Measurements from ENCODE around the gene WEE2.
"Not testable (repeated sequence)": the region's sequence is repeated elsewhere in the genome, so short reads cannot be mapped to it uniquely, and the experiment has no call there.

WEE2 gene

GRCh38 chr7:141689072-141689825 lies 18.9 kb upstream of the WEE2 start:
- not testable (repeated sequence) for H3K36me3 ChIP-seq (ENCODE audit: control insufficient read depth, insufficient read depth, low read length); H3K27me3 ChIP-seq (replicated peaks; ENCODE audit: control insufficient read depth, insufficient read depth, low read length, poor library complexity, severe bottlenecking); H3K4me1 ChIP-seq (ENCODE audit: control insufficient read depth, insufficient read depth, low read length, poor library complexity, severe bottlenecking); H3K4me3 ChIP-seq (ENCODE audit: insufficient read depth, low read depth, low read length, poor library complexity, severe bottlenecking); DNase-seq; H3K9me3 ChIP-seq (ENCODE audit: control insufficient read depth, low read length); H3K27ac ChIP-seq (ENCODE audit: insufficient read depth, low read length, poor library complexity, severe bottlenecking)

GRCh38 chr7:141691540-141691939 lies 16.6 kb upstream of the WEE2 start:
- Histone ChIP-seq H3K27ac (ENCODE audit: insufficient read depth, low read length, poor library complexity, severe bottlenecking) (no peak overlapping the region), H3K36me3 (ENCODE audit: control insufficient read depth, insufficient read depth, low read length) (no peaks in the 10 kb centered on the region), H3K27me3 (replicated peaks; ENCODE audit: control insufficient read depth, insufficient read depth, low read length, poor library complexity, severe bottlenecking) (no peaks in the 10 kb centered on the region), H3K4me3 (ENCODE audit: insufficient read depth, low read depth, low read length, poor library complexity, severe bottlenecking) (no peak overlapping the region), H3K4me1 (ENCODE audit: control insufficient read depth, insufficient read depth, low read length, poor library complexity, severe bottlenecking) (no peaks in the 10 kb centered on the region), H3K9me3 (ENCODE audit: control insufficient read depth, low read length) (no peaks in the 10 kb centered on the region)
- no peak for DNase-seq

GRCh38 chr7:141691961-141692360 lies 16.2 kb upstream of the WEE2 start:
- no peaks in the 10 kb centered on the region for H3K36me3 ChIP-seq (ENCODE audit: control insufficient read depth, insufficient read depth, low read length)
- H3K27me3 ChIP-seq (replicated peaks; ENCODE audit: control insufficient read depth, insufficient read depth, low read length, poor library complexity, severe bottlenecking): no peaks in the 10 kb centered on the region
- no peaks in the 10 kb centered on the region for H3K9me3 ChIP-seq (ENCODE audit: control insufficient read depth, low read length)
- H3K27ac ChIP-seq (ENCODE audit: insufficient read depth, low read length, poor library complexity, severe bottlenecking): no peak overlapping the region
- no peak overlapping the region for H3K4me3 ChIP-seq (ENCODE audit: insufficient read depth, low read depth, low read length, poor library complexity, severe bottlenecking)
- DNase-seq: no peak
- H3K4me1 ChIP-seq (ENCODE audit: control insufficient read depth, insufficient read depth, low read length, poor library complexity, severe bottlenecking): no peaks in the 10 kb centered on the region

GRCh38 chr7:141693082-141693481 lies 15.1 kb upstream of the WEE2 start:
- Histone ChIP-seq H3K9me3 (ENCODE audit: control insufficient read depth, low read length) (no peaks in the 10 kb centered on the region), H3K4me3 (ENCODE audit: insufficient read depth, low read depth, low read length, poor library complexity, severe bottlenecking) (no peak overlapping the region), H3K4me1 (ENCODE audit: control insufficient read depth, insufficient read depth, low read length, poor library complexity, severe bottlenecking) (no peaks in the 10 kb centered on the region)

GRCh38 chr7:141695803-141696289 lies 12.3 kb upstream of the WEE2 start:
- peaks cover under 1% of the 10 kb centered on the region for H3K4me1 ChIP-seq (ENCODE audit: control insufficient read depth, insufficient read depth, low read length, poor library complexity, severe bottlenecking)
- H3K27ac ChIP-seq (ENCODE audit: insufficient read depth, low read length, poor library complexity, severe bottlenecking): no peak overlapping the region
- no peak overlapping the region for H3K4me3 ChIP-seq (ENCODE audit: insufficient read depth, low read depth, low read length, poor library complexity, severe bottlenecking)
- no peaks in the 10 kb centered on the region for H3K9me3 ChIP-seq (ENCODE audit: control insufficient read depth, low read length)
- no peak for DNase-seq
- H3K27me3 ChIP-seq (replicated peaks; ENCODE audit: control insufficient read depth, insufficient read depth, low read length, poor library complexity, severe bottlenecking): no peaks in the 10 kb centered on the region
- H3K36me3 ChIP-seq (ENCODE audit: control insufficient read depth, insufficient read depth, low read length): no peaks in the 10 kb centered on the region

More at GRCh38 chr7:141693082-141693481, 15.1 kb upstream of the WEE2 start:
- Histone ChIP-seq H3K36me3 (ENCODE audit: control insufficient read depth, insufficient read depth, low read length) (no peaks in the 10 kb centered on the region), H3K27ac (ENCODE audit: insufficient read depth, low read length, poor library complexity, severe bottlenecking) (no peak overlapping the region), H3K27me3 (replicated peaks; ENCODE audit: control insufficient read depth, insufficient read depth, low read length, poor library complexity, severe bottlenecking) (no peaks in the 10 kb centered on the region)
- no peak for DNase-seq

- H3K9me3 ChIP-seq (ENCODE audit: control insufficient read depth, low read length): no peaks in the 10 kb centered on the region
- no peaks in the 10 kb centered on the region for H3K36me3 ChIP-seq (ENCODE audit: control insufficient read depth, insufficient read depth, low read length)
- H3K27me3 ChIP-seq (replicated peaks; ENCODE audit: control insufficient read depth, insufficient read depth, low read length, poor library complexity, severe bottlenecking): no peaks in the 10 kb centered on the region
- peaks cover 3% of the 10 kb centered on the region for H3K4me1 ChIP-seq (ENCODE audit: control insufficient read depth, insufficient read depth, low read length, poor library complexity, severe bottlenecking)
- DNase-seq: no peak
- H3K4me3 ChIP-seq (ENCODE audit: insufficient read depth, low read depth, low read length, poor library complexity, severe bottlenecking): no peak overlapping the region
- H3K27ac ChIP-seq (ENCODE audit: insufficient read depth, low read length, poor library complexity, severe bottlenecking): no peak overlapping the region
Observed at GRCh38 chr7:141696348-141696747, 11.8 kb upstream of the WEE2 start.

GRCh38 chr7:141697211-141697871 lies 10.8 kb upstream of the WEE2 start:
- Histone ChIP-seq H3K9me3 (ENCODE audit: control insufficient read depth, low read length) (no peaks in the 10 kb centered on the region), H3K36me3 (ENCODE audit: control insufficient read depth, insufficient read depth, low read length) (no peaks in the 10 kb centered on the region), H3K27ac (ENCODE audit: insufficient read depth, low read length, poor library complexity, severe bottlenecking) (no peak overlapping the region), H3K27me3 (replicated peaks; ENCODE audit: control insufficient read depth, insufficient read depth, low read length, poor library complexity, severe bottlenecking) (no peaks in the 10 kb centered on the region), H3K4me1 (ENCODE audit: control insufficient read depth, insufficient read depth, low read length, poor library complexity, severe bottlenecking) (peaks cover 4% of the 10 kb centered on the region), H3K4me3 (ENCODE audit: insufficient read depth, low read depth, low read length, poor library complexity, severe bottlenecking) (no peak overlapping the region)
- no peak for DNase-seq

- H3K27ac ChIP-seq (ENCODE audit: insufficient read depth, low read length, poor library complexity, severe bottlenecking): no peak overlapping the region
- H3K36me3 ChIP-seq (ENCODE audit: control insufficient read depth, insufficient read depth, low read length): no peaks in the 10 kb centered on the region
- no peaks in the 10 kb centered on the region for H3K9me3 ChIP-seq (ENCODE audit: control insufficient read depth, low read length)
- no peak for DNase-seq
- no peaks in the 10 kb centered on the region for H3K27me3 ChIP-seq (replicated peaks; ENCODE audit: control insufficient read depth, insufficient read depth, low read length, poor library complexity, severe bottlenecking)
- H3K4me3 ChIP-seq (ENCODE audit: insufficient read depth, low read depth, low read length, poor library complexity, severe bottlenecking): no peak overlapping the region
- peaks cover 8% of the 10 kb centered on the region for H3K4me1 ChIP-seq (ENCODE audit: control insufficient read depth, insufficient read depth, low read length, poor library complexity, severe bottlenecking)
Observed at GRCh38 chr7:141698247-141699015, 9.7 kb upstream of the WEE2 start.

GRCh38 chr7:141699860-141700259 lies 8.3 kb upstream of the WEE2 start:
- no peaks in the 10 kb centered on the region for H3K36me3 ChIP-seq (ENCODE audit: control insufficient read depth, insufficient read depth, low read length)
- H3K27me3 ChIP-seq (replicated peaks; ENCODE audit: control insufficient read depth, insufficient read depth, low read length, poor library complexity, severe bottlenecking): no peaks in the 10 kb centered on the region
- no peaks in the 10 kb centered on the region for H3K9me3 ChIP-seq (ENCODE audit: control insufficient read depth, low read length)
- no peak overlapping the region for H3K27ac ChIP-seq (ENCODE audit: insufficient read depth, low read length, poor library complexity, severe bottlenecking)
- H3K4me3 ChIP-seq (ENCODE audit: insufficient read depth, low read depth, low read length, poor library complexity, severe bottlenecking): no peak overlapping the region
- peaks cover 8% of the 10 kb centered on the region for H3K4me1 ChIP-seq (ENCODE audit: control insufficient read depth, insufficient read depth, low read length, poor library complexity, severe bottlenecking)
- DNase-seq: no peak
